Measurements from ENCODE around the gene ATRAID.
"Not testable (repeated sequence)": the region's sequence is repeated elsewhere in the genome, so short reads cannot be mapped to it uniquely, and the experiment has no call there.

DNA sequence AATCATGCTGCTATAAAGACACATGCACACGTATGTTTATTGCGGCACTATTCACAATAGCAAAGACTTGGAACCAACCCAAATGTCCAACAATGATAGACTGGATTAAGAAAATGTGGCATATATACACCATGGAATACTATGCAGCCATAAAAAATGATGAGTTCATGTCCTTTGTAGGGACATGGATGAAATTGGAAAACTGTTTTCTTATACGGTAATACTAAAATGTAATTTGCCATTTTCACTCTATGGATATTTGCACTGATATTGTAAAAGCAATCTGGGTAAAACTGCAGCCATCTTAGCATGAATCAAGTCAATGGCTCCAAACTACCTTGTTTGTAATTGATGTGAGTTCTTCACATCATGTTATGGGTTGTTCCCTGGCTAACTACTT, 16.0 kb upstream of the ATRAID start:
- TF ChIP-seq, protein P1, sequence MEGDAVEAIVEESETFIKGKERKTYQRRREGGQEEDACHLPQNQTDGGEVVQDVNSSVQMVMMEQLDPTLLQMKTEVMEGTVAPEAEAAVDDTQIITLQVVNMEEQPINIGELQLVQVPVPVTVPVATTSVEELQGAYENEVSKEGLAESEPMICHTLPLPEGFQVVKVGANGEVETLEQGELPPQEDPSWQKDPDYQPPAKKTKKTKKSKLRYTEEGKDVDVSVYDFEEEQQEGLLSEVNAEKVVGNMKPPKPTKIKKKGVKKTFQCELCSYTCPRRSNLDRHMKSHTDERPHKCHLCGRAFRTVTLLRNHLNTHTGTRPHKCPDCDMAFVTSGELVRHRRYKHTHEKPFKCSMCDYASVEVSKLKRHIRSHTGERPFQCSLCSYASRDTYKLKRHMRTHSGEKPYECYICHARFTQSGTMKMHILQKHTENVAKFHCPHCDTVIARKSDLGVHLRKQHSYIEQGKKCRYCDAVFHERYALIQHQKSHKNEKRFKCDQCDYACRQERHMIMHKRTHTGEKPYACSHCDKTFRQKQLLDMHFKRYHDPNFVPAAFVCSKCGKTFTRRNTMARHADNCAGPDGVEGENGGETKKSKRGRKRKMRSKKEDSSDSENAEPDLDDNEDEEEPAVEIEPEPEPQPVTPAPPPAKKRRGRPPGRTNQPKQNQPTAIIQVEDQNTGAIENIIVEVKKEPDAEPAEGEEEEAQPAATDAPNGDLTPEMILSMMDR (conservative IDR thresholded peaks at IDR 0.05 in 1 of 2, IDR thresholded peaks at IDR 0.05 in 1 of 2; ENCODE audit: extremely low read depth in 1 of 2, insufficient read depth in 1 of 2, low read depth in 1 of 2, low read length in 2 of 2): not testable (repeated sequence)
- not testable (repeated sequence) for TF ChIP-seq EZH2 (IDR thresholded peaks at IDR 0.05; ENCODE audit: borderline replicate concordance, low read length)

Measured in mammary epithelial cell (primary cell).